GM18909 (cell line): ENCODE measurements around the gene GALNT11.
A peak's percentile ranks its signal among the peaks of the same experiment; 100 is the strongest.

Source experiments
- ATAC-seq: cut with Tn5 transposase; IDR thresholded peaks from one replicate; pipeline ENCODE4 v1.9.1; 2021; ENCODE audit warnings: mild to moderate bottlenecking; ENCODE audit not compliant: unreplicated experiment, poor library complexity

The GALNT11 gene

DNA sequence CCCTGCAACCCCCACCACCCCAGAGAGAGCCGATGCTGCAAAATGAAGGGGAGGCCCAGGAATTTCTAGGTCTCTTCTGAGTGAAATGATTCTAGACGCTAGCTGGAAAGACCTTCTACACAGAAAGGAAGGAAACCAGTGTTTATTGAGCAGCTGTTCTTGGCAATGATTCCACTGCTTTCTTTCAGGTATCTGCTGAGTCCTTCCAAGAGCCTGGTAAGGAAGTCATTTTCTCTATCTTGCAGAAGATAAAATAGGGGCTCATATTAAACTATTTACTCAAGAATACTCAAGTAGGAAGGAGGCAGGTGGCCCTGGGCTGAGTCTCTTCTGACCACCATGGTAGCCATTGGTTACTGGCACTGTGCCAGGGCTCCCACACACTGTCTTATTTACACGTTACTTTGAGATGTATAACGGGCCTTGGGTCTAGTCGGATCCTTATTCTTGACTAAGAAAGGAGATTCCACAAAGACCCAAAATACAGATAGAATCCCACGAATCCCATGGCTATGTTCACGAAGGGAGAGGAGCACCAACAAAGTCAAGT lies 112.1 kb downstream of the GALNT11 start:
- no peak for ATAC-seq

DNA sequence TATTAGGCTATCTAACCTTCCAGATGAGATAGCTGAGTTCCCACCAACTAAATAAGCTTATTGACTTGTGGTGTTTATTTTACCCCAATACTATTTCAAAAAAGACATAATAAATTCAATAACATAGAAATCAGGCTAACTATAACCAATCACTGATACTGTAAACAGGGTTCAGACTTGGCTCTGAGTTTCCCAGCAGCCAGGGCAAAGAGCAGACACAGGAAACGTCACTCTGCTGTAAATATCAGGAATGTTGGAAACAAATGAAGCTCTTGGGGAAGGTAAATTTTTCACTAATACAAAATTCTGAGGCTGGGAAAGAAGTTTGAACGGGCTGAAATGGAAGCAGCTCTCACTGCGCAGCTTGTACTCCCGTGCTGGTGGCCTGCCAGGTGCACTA lies 114.6 kb downstream of the GALNT11 start:
- ATAC-seq = no peak

DNA sequence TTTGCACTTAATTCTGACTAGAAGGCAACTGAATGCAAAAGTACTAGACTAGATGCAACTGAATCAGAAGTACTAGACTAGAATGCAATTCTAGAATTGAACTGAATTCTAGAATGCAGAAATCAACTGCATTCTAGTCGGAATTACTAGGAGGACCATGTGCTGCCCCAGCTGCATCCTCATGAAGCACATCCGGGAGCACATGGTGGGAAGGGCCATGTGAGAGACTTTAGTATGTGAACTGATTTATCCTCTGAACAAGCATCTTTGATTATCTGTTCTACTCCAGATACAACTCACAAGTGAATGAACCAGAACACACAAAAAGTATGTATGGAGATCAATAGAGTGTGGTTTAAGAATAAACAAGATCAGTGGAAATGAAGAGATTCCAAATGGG lies 115.1 kb downstream of the GALNT11 start:
- no peak for ATAC-seq

DNA sequence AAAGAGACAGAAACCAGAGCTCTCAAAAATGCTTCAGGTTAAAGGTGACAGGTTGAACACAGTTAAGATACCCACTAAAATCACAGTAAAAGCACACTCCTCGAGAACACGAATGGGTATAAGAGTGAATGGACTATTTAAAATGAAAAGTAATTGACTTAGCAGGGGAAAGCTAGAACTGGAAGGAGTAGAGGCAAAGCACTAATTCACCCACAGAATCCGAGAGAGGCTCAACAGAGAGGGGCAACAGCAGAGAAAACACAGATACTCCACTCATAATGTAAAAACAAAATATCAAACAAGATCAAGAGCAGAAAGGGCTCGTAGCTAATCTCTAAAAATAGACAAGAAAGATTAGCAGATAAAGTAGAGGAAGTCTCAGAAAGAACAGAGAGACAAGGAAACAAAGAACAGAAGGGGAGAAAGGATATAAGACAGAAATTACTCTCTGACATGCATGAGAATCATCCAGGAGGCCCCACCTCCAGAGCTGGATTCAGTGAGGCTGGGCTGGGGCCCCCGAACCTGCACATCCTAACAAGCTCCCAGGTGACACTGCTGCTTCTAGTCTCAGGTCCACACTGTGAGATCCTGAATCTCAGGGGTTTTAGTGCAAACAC lies 117.6 kb downstream of the GALNT11 start:
- no peak for ATAC-seq

DNA sequence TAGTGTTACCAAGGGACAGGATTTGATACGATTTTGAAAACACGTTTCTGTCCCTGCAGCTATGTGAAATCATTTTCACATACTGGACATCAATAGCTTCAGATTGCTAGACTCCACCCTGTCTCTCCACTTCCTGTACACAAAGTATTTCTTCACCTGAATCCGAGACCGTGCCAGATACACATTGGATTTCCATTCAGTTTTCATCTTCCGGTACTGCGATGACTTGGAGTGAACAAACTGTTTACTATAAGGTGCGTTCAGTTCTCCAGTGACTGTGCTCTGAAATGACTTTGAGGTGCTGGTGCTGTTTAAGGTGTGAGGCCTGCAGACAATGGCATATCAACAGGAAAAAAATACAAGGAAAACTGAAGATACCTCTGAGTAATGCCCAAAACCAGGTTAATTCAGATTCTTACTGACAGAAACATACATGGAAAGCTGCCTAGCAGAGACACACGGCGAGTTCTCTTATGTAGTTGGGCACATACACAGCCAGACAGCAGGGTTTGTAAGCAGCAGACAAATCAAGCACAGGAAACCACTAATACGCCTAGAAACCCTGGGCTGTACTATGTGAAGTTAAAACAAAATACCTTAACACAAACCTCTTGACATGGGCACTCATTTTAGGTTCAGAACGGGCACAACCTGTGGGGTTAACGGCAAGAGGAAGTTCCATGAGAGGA lies 119.2 kb downstream of the GALNT11 start:
- ATAC-seq = no peak

DNA sequence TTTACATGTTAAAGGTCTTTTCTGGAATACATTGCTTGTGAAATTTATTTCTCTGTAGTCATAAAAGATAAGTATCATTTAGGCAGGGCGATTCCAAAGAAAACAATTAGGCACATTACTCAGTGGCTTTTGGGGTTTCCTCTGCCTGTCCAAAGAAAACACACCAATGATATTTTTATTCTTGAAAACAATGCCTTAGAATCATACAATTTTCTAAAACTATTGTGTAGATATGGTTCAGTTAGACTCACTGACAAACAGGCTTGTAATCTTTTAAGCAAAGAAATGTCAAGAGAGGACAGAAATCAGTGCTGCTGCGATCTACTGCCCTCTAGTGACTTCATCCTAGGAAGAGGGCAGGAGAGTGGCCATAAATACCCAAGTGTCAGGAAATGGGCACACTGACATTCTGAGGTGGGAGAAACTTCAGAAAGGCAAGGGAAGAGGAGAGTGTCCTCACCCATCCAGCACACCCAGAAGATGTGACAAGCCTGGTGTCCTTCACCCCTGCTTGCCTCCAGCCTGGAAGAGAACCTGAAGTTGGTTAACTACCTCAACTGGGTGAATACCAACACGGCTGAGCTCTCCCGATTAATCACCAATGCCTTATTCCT lies 120.5 kb downstream of the GALNT11 start:
- ATAC-seq = no peak

DNA sequence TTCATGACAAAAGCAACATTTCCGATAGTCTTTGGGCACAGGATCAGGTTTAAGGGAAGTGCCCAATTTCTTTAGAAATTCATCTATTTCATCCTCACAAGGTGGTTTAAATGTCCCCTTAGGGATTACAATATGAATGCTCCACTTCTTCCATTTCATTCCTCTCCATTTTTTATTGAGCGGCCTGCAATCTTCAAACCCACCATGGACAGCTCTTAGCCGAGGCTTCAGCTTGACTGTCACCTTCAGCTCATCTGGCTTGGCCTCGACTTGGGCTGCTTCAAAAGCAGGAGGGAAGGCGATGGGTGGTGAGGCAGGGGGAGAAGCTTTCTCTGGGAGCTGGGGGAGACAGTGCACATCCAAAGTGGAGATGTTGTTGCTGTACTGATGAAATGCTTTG lies 123.2 kb downstream of the GALNT11 start:
- ATAC-seq = no peak

DNA sequence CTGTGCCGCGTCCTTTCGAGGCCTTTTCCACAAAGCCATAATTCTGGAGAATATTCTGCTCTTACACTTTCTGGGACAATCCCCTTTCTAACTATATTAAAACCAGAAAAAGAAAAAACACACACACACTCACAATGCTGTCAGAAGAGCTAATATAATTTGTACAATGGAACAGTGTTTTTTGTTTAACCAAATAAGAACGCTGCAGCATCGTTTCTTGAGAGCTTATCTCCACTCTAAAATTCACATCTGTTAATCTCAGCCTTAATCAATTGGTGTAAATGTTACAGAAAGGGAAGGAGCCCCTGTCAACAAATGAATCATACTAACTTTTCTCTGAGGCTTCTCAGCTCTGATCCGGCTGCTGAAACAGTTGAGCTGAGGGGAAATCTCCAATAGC lies 123.9 kb downstream of the GALNT11 start:
- ATAC-seq = no peak

DNA sequence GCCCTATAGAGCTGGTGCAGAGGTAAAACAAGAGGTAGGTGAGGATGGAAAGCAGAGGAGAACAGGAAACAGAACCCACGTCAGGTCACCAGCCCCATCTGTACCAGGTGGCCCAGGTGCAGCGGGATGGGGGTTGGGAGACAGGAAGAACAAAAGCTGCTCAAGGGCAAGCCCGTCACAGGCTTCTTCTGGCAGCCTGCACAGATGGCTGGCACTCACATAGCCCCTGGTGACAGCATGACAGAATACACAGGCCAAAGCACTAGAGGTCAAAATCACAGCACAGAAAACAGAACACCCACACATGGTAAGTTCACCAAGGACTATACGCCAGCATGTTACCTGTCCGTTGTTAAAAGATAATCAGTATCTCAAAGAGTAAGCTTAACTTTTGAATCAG lies 126.8 kb downstream of the GALNT11 start:
- no peak for ATAC-seq

DNA sequence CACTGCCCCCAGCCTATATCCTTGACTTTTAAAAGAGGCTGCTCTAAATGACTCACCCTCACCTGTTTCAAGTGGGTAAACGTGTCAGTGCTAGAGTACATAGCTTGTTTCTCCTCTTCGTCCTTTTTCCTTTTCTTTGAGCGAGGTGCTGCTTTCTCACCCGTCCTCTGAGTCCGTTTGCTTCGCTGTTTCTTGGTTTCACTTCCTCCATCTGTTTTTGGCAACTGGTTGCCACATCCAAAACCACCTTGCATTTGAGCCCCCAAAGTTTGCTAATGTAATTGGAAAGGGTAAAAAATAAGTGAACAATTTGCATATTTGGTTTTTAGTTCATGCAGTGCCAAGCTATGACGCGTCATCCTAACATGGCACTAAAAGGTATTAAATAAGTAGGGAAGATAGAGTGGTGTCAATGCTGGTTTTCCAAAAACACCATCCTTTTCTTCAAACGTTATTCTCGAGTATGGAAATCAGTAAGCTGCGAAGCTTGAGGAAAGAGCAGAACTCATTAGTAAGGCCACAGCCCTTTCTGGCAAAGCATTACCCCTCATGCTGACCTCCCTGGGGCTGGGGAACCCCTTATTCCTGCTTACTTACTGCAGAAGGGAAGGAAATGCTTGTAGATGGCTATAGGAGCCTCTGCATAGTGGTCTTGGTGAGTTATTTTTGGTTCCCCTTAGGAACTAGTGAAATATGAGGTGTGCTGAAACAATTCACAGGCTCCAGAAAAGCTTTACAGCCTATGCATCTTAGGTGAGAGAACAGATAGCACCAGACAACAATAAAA lies 133.5 kb downstream of the GALNT11 start:
- peak; percentile 93 for ATAC-seq

DNA sequence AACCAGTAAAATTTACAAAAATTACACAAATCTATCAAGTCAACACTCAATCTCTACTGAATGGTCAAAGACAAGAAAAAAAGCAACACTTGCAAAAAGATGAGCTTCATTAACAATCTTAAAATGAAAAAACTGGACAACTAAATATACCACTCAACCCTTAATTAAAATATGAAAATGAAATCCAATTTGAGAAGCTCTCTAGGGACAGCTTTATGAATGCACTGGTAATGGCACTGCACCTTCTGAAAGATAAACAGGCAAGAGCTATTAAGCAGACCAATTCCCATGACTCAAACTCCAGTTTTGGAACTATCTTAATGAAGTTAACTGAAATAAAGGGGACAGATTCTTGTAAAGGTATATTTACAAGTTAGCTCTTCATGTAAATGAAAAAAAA lies 135.7 kb downstream of the GALNT11 start:
- ATAC-seq = no peak

DNA sequence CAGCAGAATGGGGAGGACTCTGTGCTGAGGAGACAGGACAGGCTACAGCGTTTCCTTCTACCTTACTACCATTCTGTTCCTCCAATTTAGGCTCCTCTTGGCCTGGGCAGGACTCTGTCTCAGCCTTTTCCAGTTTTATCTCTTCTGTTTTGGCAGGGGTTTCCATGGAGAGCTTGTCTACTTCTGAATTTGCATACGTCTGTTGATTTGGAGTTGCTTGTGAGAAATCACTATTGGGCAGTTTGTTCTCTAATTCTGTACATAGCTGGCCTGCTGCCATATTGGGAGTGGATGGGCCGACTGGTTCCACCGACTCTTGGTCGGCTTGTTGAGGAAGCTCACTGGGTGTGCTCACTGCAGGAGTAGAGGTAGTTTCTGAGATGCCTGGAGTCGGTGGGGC lies 136.8 kb downstream of the GALNT11 start:
- no peak for ATAC-seq
